ENCODE measurements around the gene TCFL5. TPM values are rescaled to one million over a fixed set of nuclear protein-coding genes. Genes with fewer than 3 reads are reported as not detected.

The TCFL5 gene
- total RNA-seq, 1 donor from 2014 or later: 6.1 TPM

DNA sequence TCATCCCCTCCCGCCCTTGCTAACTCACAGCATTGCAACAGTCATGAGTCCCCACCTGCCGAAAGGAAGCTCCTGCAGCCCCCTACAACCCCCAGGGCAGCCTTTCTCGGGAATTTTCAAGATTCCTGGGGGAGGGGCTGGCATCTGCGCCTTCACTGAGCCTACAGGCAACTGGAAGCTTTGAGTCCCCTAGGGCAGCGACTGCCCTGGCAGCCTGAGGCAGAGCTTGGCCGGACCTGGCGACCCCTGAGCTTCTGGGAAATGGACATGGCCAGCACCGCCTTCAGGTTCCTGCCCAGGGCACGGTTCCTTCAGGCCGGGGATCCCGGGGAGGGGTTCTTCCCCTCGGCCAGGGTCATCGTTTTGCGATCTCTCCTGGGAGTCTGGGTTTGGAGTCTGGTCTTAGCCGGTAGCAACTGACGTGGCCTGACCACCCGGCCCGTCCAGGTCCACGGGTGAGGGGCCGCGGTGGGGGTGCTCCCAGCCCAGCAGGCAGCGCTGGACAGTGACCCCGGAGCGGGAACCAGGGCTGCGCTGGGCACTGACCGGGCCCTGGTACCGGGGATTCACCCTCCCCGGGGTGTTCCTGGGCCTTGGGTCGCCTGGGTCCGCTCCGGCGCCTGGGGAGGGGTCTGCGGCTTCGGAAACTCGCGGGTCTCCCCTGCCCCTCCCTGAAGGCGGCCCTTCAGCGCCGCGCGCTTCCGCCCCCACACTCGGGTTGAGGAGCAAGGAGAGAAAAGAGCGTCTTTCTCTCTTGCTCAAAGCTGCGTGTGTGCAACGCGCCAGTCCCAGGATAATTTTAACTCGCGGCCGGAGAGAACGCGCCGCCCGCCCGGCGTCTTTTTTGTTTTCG is 45.4 kb downstream of the TCFL5 start:
- no peak for FAIRE-seq
- DNase-seq (ENCODE audit: low spot score in 2 of 2): peak in 1 of 2 donors; percentile 67

DNA sequence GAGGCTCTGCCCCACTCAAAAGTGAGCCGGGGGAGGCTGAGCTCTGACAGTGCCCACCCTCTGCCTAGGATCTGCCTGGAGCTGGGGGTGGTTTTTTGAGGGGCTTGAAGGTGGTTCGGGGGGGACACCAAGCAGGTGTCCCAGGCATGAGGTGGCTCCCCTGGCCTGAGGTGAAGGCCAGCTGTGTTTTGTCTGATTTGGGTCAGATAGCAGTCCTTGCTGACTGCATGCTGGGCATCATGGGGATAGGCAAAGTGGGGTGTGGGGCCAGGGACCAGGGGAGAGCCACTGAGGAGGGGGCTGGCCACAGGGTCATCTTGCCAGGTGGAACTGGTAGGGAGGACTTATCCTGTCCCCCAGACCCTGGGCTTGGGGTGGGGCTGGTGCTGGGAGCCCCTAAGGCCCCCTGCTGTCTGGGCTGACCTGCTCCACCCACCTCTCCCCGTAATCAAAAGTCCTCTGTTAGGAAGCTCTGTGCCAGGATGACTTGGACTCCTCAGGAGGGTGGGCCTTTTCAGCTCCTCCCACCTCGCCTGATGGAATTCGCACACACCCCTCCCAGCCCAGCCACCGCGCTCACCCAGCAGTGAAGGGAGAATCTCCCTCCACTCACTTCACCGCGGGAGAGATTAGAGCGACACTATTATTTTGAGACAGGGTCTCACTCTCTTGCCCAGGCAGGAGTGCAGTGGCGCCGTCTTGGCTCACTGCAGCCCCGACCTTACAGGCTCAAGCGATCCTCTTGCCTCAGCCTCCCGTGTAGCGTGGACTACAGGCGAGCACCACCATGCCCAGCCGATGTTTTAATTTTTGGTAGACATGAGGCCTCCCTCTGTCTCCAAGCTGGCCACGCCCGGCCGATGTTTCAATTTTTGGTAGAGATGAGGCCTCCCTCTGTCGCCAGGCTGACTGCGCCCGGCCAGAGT is 46.3 kb downstream of the TCFL5 start:
- FAIRE-seq (no peak), DNase-seq (ENCODE audit: low spot score in 2 of 2) (no peak)

DNA sequence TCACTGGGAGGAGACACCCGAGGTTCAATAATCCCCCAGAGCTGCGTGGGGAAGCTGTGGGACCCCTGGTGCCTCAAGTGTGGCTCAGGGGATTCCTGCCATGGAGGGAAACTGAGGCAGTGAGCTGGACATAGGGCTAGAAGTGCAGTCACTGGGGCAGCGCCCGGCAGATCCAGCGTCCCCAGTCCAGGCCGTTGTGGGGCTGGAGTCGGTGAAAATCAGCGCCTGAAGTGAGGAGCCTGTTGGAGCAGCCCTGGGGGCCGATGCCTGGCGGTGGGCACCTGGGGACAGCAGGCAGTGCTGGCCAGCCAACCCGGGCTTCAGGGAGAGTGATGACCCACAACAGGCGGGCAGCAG is 46.9 kb downstream of the TCFL5 start:
- DNase-seq (ENCODE audit: low spot score in 2 of 2): no peak
- FAIRE-seq: no peak

DNA sequence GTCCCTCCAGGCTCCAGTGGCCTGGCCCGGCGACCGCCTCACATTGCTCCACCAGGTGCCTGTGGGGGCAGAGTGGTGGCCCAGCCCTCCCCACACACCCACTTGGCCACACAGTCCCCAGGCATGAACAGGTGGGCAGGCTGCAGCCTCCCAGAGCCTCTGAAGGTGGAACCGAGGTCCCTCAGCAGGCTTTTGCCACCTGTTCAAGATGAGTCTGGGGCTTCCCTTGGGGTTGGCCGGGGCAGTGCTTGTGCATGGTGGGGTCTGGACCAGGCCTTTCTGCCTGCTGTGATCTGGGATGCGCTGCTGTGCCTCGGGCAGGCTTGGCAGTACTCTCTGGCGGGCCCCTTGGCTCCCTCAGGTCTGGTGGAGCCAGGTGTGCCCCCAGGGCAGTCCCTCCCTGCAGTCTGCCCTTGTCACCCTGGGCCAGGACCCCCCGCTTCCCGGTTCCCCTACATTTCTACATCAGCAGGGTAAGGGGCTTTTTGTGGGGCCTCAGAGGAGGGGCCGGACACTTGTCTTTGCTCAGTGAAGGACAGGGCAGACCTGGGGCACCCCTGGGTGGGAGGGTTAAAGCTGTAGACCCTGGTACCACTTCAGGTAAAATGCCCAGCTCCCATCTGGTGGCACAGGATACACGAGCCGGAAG is 47.4 kb downstream of the TCFL5 start:
- no peak for DNase-seq (ENCODE audit: low spot score in 2 of 2)
- no peak for FAIRE-seq

DNA sequence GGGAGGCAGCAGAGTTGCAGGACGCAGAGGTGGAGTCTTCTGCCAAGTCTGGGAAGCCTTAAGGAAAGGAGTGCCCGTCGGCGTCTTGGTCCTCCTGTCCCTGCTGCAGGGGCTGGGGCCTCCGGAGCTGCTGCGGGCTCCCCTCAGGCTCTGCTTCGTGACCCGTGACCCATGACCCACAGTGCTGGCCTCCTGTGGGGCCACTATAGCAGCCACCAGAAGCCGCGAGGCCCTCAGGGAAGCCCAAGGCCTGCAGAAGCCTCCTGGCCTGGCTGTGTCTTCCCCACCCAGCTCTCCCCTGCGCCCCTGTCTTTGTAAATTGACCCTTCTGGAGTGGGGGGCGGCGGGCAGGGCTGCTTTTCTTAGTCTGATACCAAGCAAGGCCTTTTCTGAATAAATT is 48.0 kb downstream of the TCFL5 start:
- DNase-seq (ENCODE audit: low spot score in 2 of 2) (no peak), FAIRE-seq (no peak)

DNA sequence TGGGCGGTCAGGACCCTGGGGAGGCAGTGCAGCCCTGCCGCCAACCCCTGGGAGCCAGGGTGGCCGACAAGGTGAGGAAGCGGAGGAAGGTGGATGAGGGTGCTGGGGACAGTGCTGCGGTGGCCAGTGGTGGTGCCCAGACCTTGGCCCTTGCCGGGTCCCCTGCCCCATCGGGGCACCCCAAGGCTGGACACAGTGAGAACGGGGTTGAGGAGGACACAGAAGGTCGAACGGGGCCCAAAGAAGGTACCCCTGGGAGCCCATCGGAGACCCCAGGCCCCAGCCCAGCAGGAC is 48.8 kb downstream of the TCFL5 start:
- FAIRE-seq (no peak), DNase-seq (ENCODE audit: low spot score in 2 of 2) (no peak)

DNA sequence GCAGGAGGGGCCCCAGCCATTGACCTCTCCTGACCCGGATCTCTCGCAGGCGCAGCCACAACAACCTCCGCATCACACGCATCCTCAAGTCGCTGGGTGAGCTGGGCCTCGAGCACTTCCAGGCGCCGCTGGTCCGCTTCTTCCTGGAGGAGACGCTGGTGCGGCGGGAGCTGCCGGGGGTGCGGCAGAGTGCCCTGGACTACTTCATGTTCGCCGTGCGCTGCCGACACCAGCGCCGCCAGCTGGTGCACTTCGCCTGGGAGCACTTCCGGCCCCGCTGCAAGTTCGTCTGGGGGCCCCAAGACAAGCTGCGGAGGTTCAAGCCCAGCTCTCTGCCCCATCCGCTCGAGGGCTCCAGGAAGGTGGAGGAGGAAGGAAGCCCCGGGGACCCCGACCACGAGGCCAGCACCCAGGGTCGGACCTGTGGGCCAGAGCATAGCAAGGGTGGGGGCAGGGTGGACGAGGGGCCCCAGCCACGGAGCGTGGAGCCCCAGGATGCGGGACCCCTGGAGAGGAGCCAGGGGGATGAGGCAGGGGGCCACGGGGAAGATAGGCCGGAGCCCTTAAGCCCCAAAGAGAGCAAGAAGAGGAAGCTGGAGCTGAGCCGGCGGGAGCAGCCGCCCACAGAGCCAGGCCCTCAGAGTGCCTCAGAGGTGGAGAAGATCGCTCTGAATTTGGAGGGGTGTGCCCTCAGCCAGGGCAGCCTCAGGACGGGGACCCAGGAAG is 49.3 kb downstream of the TCFL5 start:
- DNase-seq (ENCODE audit: low spot score in 2 of 2) (no peak), FAIRE-seq (no peak)

DNA sequence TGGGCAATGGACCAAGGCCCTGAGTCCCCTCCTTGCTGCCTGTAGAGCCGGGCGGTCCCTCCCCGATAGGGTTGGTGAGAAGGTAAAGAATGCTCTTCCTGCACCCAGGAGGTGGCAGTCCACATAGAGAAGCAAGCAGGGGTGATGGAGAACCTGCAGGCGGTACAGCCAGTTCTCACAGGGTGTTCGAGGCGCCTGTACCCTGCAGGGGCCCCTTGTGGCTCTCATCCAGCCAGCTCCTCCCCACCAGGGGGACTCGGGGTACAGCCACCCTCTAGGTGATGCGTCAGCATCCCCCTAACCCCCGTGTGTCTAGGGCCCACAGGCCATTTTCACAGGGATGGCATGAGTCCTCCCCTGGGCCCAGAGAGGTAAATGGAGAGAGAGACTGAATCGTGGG is 49.9 kb downstream of the TCFL5 start:
- FAIRE-seq: no peak
- DNase-seq (ENCODE audit: low spot score in 2 of 2): no peak

DNA sequence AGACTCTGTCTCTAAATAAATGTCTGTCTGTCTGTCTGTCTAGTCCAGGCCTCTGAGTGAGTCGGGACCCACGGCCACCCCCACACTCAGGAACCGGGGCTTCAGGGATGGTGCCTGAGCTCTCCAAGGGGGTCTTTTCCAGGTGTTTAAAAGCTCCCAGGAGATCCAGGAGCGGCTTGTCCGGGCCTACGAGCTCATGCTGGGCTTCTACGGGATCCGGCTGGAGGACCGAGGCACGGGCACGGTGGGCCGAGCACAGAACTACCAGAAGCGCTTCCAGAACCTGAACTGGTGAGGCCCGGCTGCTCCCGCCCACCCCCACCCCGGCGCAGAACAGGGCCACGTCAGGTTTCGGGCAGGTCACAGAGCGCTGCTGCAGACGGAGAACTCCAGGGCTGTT is 50.3 kb downstream of the TCFL5 start:
- FAIRE-seq: no peak
- DNase-seq (ENCODE audit: low spot score in 2 of 2): no peak

DNA sequence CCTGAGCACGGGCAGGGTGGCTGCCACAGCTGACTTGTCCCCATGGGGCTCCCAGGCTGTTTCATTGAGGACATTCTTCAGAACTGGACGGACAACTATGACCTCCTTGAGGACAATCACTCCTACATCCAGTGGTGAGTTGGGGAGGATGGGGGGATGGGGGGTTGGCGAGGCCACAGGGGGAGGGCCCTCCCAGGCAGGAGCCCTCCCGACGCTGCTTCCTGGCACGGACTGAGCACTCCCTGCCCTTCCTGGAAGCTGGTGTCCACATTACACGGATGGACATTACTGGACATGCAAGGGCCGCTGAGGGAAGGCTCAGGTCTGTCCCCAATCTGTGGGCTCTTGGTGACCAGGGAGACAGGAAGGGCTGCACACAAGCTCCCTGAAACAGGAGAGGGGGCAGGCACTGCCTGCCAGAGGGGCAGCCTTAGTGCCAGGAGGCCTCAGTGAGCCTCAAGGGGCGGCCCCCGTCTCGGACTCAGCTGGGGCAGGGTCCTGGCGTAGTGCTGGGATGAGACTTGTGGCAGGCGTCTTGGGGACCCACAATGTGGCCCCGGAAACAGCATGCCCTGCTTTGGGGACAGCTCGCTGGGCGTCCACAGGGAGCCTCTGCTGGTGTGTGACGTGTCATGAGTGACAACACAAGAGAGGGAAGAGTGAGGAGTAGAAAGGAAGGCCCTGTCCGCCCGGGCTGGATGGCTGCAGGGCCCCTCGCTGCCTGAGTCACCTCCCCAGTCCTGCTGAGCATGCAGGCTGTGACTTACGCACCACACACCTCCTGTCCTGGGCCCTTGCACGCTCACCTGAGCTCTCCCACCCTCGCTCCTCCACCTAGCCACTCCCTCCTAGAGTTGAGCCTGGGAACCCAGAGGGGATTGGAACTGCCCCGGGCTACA is 51.8 kb downstream of the TCFL5 start:
- FAIRE-seq (no peak), DNase-seq (ENCODE audit: low spot score in 2 of 2) (no peak)

DNA sequence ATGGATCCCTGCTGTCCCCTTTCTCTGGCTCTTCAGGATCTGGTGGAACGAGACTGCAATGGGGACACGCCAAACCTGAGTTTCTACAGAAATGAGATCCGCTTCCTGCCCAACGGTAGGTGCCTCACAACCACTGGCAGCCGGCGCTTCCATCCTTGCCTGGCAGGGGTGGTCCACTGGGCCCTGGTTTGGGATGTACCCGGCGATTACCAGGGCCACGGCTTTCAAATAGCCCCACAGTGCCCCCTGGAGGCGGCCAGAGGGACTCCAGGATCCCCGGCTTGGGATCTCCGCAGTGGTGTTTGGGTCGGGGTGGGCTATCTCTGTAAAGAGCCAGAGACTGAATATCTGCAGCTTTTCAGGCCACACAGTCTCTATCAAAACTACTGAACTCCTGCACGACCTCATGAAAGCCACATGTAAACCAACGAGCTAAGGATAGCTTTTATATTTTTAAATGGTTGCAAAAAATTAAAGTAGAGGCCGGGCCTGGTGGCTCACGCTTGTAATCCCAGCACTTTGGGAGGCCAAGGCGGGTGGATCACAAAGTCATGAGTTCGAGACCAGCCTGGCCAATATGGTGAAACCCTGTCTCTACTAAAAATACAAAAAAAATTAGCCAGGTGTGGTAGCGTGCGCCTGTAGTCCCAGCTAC is 53.3 kb downstream of the TCFL5 start:
- peak; percentile 70 to 81 for DNase-seq (ENCODE audit: low spot score in 2 of 2)
- no peak for FAIRE-seq

DNA sequence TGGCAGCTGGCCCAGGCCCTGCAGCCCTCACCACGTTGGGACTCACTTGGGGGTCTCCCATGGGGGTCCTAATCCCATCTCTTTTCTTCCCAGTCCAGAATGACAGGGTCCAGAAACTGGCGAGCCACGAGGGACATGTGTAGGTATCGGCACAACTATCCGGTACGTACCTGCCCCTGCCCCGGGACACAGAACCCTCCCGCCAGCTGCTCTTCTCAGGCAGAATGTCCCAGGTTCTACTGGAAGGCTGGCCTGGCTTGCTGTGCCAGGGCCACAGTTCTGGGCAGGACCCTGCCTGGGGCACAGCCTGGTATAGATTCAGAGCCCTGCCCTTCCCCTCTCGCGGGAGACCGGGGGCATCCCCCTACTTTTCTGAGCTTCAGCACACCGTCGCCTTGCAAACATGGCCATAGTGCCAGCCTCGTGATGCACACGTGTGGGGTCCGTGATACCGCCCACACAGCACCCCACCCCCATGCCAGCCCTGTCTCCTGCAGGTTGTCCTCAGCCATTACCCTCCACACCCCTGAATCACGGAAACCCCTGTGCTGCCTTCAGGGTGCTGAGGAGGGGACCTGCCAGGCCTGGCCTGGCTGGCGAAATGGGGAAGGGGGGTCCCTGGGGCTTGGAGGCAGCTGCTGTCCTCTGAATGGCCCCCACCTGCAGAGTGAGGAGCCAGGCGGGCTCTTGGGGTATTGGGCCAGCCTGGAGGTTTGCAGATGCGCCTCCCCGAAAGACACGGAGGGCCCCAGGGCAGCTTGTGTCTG is 54.0 kb downstream of the TCFL5 start:
- FAIRE-seq (no peak), DNase-seq (ENCODE audit: low spot score in 2 of 2) (no peak)

DNA sequence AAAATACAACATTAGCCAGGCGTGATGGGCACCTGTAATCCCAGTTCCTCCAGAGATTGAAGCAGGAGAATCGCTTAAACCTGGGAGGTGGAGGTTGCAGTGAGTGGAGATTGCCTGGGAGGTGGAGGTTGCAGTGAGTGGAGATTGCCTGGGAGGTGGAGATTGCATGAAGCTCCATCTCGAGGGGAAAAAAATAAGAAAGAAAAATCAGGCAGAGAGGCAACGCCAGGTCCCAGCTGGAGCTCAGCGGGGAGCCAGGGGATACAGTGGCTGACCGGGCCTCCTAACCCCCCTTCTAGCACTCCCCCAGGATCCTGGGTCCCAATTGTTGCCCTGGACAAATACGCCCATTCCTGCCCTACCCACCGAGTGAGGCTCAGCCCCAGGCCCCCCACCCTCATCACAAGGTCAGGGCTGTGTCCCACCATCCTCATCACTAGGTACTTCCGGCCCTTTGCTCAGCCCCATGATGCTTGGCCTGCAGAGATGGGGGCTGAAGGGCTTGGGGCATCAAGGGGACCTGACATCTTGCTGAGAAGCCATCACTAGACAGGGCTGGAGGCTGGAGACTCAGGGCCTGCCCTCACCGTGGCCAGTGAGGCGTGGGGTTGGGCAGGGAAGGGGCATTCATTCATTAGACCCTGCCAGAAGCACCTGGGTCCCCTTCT is 55.1 kb downstream of the TCFL5 start:
- DNase-seq (ENCODE audit: low spot score in 2 of 2) (no peak), FAIRE-seq (no peak)

DNA sequence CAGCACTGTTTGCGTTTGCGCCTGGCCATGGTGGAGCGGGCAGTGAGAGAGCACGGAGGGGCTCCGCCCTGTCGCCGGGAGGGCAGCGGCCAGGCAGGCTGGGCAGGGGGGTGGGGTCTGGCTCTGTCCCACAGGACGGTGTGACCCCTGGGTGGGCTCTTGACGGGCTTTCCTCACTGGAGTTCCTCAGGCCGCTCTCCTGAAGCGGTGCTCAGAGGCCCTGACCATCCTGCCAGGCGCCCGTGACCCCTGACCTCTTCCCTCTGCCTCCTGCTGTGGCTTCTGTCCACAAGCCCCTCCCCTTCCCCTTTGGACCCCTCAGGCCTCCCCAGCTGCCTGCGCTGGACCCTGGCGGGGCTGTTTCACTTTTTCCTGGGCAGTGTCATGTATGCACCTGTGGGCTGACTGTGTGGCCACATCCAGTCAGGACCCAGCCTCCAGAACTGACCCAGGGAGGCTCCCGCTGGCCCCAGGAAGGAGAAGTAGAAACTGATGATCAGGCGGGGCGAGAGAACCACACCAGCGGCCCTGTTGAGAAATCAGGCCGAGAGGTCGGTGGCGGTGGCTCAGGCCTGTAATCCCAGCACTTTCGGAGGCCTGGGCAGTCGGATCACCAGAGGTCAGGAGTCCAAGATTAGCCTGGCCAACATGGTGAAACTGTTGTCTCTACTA is 55.8 kb downstream of the TCFL5 start:
- no peak for DNase-seq (ENCODE audit: low spot score in 2 of 2)
- FAIRE-seq: no peak

DNA sequence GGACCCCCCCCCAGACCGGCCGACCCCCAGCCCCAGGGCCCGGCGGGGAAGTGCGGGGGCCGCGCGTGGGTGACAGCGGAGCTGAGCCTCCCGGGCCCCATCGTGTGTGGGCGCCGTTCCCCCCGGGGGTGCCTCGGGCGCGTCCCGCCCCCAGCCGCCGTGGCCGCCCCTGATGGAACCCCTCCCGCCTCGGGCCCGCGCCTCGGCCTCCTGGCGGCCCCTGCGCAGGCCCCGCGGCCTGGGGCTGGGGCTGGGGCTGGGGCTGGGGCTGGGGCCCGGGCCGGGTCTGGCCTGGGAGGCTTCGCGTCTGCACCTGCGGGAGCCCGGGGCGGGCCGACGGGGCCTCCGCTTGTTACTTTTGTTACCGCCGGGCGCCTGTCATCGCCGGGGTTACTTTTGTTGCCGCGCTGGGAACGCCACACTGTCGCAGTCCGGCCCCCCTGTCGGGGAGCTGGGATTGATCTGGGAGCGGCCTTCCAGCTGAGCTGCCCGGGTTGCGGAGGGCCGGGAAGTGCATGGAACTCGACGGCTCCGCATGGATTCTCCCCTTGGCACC is 56.4 kb downstream of the TCFL5 start:
- FAIRE-seq: no peak
- DNase-seq (ENCODE audit: low spot score in 2 of 2): peak in 1 of 2 donors; percentile 62

DNA sequence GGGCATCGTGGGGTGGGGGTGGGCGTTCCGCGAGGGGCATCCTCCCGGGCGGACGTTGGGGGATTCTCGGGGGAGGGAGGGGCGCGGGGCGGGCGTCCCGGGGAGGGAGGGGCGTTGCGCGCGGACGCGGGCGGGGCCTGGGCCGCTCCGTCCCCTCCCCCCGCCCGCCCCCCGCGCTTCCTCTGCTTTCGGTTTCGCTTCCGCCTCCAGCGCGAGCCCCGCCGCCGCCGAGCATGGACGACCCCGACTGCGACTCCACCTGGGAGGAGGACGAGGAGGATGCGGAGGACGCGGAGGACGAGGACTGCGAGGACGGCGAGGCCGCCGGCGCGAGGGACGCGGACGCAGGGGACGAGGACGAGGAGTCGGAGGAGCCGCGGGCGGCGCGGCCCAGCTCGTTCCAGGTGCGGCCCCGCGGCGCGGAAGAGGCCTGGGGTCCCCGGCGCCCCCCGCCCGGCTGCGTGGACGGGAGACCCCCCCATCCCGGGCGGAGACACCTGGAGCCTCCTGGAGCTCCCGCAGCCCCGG is 56.9 kb downstream of the TCFL5 start, which contains the start of gene OGFR:
Gene OGFR (plus strand): TSS at position 209 of the 528 bp plus-strand sequence. CDS start 25 bp downstream, at position 234.
- DNase-seq (ENCODE audit: low spot score in 2 of 2) (peak; percentile 89 to 92), FAIRE-seq (no peak)
